Measurements from ENCODE around the gene ARMC5.
"Not testable (repeated sequence)": the region's sequence is repeated elsewhere in the genome, so short reads cannot be mapped to it uniquely, and the experiment has no call there.

The ARMC5 gene

GRCh38 chr16:31496670-31497069 is 37.4 kb downstream of the ARMC5 start:
- no peak for DNase-seq (ENCODE audit: low spot score)

DNA sequence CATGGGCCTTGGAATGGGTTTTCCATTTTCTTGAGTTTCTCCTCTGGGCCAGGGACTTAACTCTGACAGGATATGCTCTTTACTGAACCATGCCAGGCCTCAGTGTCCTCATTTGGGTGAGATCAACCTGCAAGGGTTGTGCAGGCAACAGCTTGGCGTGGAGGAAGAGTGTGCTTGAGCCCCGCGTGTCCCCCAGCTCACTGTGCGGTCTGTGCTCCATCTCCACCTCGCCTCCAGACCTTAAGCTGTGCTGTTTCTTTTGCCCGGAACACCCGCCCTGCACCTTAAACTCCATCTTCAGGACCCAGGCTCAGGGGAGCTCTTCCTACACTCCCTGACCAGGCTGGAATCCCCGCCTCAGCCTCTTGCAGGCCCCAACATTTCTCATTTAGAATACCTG is 39.2 kb downstream of the ARMC5 start:
- no peak for DNase-seq (ENCODE audit: low spot score)

DNA sequence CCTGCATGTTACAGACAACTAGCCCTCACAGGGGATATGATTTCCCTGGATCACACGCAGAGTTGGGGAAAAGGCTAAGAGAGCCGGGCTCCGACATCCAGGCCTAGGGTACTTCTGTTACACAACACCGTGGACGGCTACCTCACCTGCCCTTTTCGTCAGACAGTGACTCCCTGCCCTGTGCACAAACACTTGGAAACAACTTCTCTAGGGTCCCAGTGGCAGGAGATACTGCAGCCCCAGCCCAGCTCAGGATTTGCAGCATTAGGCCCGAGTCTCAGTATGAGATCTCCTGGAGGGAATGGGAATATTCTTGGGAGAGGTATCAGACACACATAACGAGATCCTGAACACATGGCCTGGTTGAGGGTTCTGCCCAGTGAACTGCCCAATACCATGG is 40.6 kb downstream of the ARMC5 start:
- DNase-seq (ENCODE audit: low spot score) = no peak

DNA sequence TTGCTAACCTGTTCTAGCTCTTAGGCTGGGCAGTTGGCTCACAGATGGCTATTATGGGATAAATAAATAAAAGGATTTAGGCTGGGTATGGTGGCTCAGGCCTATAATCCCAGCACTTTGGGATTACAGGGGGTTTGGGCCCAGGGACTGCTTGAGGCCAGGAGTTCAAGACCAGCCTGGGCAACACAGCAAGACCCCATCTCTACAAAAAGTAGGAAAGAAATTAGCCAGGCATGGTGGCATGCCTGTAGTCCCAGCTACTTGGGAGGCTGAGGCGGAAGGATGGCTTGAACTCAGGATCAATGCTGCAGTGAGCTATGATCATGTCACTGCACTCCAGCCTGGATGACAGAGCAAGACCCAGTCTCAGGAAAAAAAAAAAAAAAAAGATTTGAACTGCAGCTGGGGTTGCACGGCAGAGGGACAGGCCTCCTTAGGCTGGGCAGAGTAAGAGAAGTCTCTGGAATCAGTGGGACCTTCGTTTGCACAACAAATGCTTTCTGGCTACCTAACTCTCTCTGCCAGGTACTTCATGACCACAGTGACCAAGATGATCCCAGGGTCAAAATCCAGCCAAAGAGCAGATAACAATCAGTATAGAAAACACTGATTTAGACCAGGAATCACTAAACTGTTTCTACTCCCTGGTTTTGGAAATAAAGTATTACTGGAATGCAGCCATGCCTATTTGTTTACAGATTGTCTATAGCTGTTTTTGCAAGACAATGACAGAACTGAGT is 42.1 kb downstream of the ARMC5 start:
- DNase-seq (ENCODE audit: low spot score) = no peak

DNA sequence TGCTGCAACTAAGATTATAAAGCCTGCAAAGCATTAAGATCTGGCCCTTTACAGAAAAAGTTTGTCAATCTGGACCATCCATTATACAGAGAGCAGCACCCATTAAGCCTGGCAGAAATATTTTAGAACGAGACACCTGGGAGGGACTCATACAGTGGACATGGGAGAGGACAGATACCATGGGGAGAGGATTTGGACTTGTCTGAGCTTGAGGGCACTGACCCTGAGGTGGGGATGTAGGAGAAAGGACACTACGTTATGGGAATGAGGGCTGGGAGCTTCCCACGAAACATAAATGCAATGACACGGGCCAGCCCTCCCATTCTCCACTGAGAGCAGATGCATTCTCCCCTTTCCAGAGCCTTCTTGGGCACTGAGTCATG is 42.7 kb downstream of the ARMC5 start:
- no peak for DNase-seq (ENCODE audit: low spot score)

- DNase-seq (ENCODE audit: low spot score) = no peak
Observed at GRCh38 chr16:31502981-31503380, 43.7 kb downstream of the ARMC5 start.

DNA sequence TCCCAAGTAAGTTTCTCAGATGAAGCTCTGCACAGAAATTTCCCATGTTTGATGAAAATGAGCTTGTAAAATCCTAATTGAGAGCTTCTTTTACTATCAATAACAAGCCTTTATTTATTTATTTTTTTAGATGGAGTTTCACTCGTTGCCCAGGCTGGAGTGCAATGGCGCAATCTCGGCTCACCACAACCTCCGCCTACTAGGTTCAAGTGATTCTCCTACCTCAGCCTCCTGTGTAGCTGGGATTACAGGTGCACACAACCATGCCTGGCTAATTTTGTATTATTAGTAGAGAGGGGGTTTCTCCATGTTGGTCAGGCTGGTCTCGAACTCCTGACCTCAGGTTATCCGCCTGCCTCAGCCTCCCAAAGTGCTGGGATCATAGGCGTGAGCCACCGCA is 44.3 kb downstream of the ARMC5 start:
- DNase-seq (ENCODE audit: low spot score) = not testable (repeated sequence)

DNA sequence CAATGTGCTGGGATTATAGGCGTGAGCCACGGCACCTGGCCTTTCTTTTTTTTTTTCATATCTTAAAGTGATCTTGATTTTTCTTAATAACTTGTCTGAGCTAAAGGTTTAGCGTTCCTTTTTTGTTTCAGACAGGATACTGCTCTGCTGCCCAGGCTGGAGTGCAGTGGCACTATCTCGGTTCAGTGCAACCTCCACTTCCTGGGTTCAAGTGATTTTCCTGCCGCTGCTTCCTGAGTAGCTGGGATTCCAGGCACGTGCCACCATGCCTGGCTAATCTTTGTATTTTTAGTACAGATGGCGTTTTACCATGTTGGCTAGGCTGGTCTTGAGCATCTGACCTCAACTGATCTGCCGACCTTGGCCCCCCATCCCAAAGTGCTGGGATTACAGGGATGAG is 44.9 kb downstream of the ARMC5 start:
- no peak for DNase-seq (ENCODE audit: low spot score)

DNA sequence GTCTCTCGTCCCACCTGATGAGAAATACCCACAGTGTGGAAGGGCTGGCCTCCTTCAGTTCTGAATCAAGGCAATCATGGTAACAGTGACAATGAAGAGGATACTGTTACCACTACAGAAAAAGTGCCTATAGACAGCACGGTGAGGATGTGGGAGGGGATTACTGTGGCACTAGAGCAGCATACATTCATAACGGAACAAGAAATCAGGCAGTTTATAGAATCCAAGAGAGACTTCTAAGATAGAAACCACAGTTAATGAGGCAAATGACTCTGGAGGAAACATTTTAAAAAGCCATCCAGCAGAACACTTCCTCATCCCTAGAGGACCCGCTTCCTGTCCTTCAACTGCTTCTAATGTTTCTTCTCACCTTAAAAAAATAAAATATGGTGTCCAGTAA is 46.2 kb downstream of the ARMC5 start:
- DNase-seq (ENCODE audit: low spot score) = no peak

DNA sequence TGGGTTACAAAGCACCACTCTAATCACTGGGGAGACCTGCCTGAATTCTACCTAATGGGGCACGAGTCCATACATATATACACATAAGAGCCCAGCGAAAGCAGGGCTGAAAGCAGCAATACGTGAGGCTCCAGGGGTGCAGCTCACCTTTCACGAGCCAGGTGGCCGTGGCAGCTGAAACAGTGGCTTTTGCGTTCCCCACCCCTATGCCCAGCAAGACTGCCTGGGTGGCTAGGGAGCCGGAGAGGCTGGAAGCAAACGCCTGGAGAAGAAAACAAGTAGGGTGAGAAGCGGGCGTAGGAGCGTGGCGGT is 48.3 kb downstream of the ARMC5 start:
- DNase-seq (ENCODE audit: low spot score) = no peak

DNA sequence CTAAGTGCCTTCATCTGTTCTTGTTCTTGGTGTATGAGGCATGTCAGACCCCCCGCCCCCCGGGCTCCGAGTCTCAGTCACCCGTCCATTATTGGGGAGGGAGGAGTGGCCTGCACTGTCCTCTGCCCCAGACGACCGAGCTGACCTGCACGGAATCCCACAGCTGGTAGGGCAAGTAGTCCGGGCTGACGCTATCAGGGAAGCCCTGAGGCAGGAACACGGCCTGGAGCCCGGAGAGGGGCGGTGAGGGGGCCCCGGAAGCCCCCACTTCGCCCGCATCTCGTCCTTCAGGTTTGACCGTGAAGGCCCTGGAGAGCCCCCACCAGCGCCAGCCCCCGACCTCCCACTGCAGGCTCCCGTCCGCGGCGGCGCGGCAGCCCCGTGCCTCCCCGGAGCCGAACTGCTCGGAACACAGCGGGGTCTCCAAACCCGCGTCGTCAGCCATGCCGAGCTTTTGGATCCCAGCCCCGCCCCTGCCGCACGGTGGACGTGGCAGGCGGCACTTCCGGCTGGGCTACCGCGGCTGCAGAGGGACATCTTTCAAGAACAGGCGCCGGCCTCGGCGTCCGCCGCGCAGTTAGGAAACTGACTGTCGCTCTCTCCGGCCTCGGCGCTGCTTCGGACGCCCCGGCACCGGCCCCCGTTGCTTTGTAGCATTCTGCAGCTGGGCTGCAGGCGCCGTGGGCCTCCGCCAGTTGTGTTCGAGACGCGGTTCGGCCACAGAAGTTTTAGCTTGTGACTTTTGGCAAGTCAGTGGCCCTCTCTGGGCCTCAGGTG is 48.8 kb downstream of the ARMC5 start, which contains the start of gene RUSF1:
Gene RUSF1 (minus strand): TSS at position 463 of the 777 bp plus-strand sequence. CDS start 18 bp downstream, at position 445.
- peak; percentile 83 for DNase-seq (ENCODE audit: low spot score)

- DNase-seq (ENCODE audit: low spot score) = no peak
Observed at GRCh38 chr16:31508706-31509195, 49.5 kb downstream of the ARMC5 start.

DNA sequence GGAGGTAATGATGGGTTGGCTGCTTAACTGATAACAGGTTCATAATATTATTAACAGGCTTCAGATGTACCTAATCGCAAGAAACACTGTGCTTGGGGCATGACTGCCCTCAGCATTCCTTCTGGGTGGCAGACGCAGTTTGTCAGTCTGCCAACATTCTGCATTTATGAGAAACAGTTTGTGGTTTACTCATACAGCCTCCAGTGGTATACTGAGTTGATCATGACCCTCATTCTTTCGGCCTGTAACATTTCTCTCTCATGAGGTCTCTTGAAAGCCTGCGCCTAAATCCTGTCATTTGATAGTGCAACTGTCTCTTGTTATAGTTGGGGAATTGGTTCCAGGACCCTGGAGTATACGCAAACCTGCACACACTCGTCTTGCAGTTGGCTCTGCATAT is 53.8 kb downstream of the ARMC5 start:
- DNase-seq (ENCODE audit: low spot score) = no peak

- no peak for DNase-seq (ENCODE audit: low spot score)
Observed at GRCh38 chr16:31513884-31514283, 54.6 kb downstream of the ARMC5 start.
